Right lobe of liver (tissue), 6 donors: Measurements from ENCODE around the gene C10orf67. TPM values are rescaled to one million over a fixed set of nuclear protein-coding genes. Genes with fewer than 3 reads are reported as not detected.
"Not testable (repeated sequence)": the region's sequence is repeated elsewhere in the genome, so short reads cannot be mapped to it uniquely, and the experiment has no call there.

ENCODE experiments used
- ATAC-seq, 4 donors: fragments of 200-7000 bp; cut with Tn5 transposase; one replicate each; pipeline ENCODE4 v1.9.1; 2020; ENCODE audit warnings: mild to moderate bottlenecking in 4 of 4, moderate library complexity in 4 of 4
- DNase-seq, 3 donors: peaks; one replicate each; pipeline ENCODE4 v3.0.0-alpha.2; 2020
- H3K27ac ChIP-seq, 3 donors: fragments of 200-600 bp; one replicate each; pipeline ENCODE4 v1.8.0; 2022
- H3K27me3 ChIP-seq, 2 donors: fragments of 200-600 bp; one replicate each; pipeline ENCODE4 v1.8.0; 2022
- H3K36me3 ChIP-seq, 4 donors: fragments of 200-600 bp; sonication (generic) in 1 of 4; one replicate each; pipeline versions ENCODE4 v1.5.1 to v1.8.0; 2017 to 2022; ENCODE audit warnings: control low read depth in 1 of 4
- H3K4me1 ChIP-seq, 4 donors: fragments of 200-600 bp; sonication (generic) in 1 of 4; one replicate each; pipeline versions ENCODE4 v1.5.1 to v1.8.0; 2017 to 2022; ENCODE audit warnings: control low read depth in 1 of 4
- H3K4me3 ChIP-seq, 3 donors: fragments of 200-600 bp; one replicate each; pipeline ENCODE4 v1.8.0; 2022
- H3K9me3 ChIP-seq, 4 donors: fragments of 200-600 bp; sonication (generic) in 1 of 4; one replicate each; pipeline versions ENCODE4 v1.5.1 to v1.8.0; 2017 to 2022; ENCODE audit warnings: control low read depth in 1 of 4
- CTCF ChIP-seq, 4 donors: fragments of 200-600 bp in 3 of 4; fragments of 450-650 bp in 1 of 4; IDR thresholded peaks; one replicate each; pipeline versions ENCODE4 v1.5.1 to v1.8.0; 2016 to 2022; ENCODE audit warnings: antibody characterized with exemption in 4 of 4, mild to moderate bottlenecking in 2 of 4
- POLR2A ChIP-seq: fragments of 450-650 bp; IDR thresholded peaks from one replicate; pipeline ENCODE4 v1.6.1; 2017; ENCODE audit warnings: antibody characterized with exemption, mild to moderate bottlenecking
- WGBS: methylation state at CpG from one replicate; pipeline ENCODE4 v1.1.6; 2018; ENCODE audit warnings: low coverage, low lambda C conversion rate; ENCODE audit not compliant: insufficient coverage; ENCODE audit errors: missing lambda C conversion rate; 5-methylcytosine and 5-hydroxymethylcytosine counted together
- intact Hi-C, 2 donors: fragments of 100-400 bp; cut with DNase I; formaldehyde crosslinking; loops; one replicate each; pipeline versions ENCODE4 v1.11.2 to v1.14.1; 2022
- total RNA-seq, 6 experiments: library from RNA; depleted of rRNA in 2 of 6; stranded (reverse); fragments of >200 nt in 2 of 6; fragmentation: NEBNext Ultra II Directional in 3 of 6; extraction: Animal tissue kit (Norgen Biotek cat#: 25700) in 3 of 6; gene quantifications; one replicate each; pipeline versions ENCODE4 v1.1.0 to v1.2.4, GENCODE V29; 2016 to 2023
- donor health status: DM: no; HTN: yes; CAD: no.
- donor health status: DM: no; HTN: no; CAD: no.
- donor health status: DM: no; HTN: no; CAD: no.
- donor health status: DM: no; HTN: yes; CAD: no.
- donor health status: DM: no; HTN: yes; CAD: no.

The C10orf67 gene
- total RNA-seq, 6 experiments from 2014 or later, result not detected

DNA sequence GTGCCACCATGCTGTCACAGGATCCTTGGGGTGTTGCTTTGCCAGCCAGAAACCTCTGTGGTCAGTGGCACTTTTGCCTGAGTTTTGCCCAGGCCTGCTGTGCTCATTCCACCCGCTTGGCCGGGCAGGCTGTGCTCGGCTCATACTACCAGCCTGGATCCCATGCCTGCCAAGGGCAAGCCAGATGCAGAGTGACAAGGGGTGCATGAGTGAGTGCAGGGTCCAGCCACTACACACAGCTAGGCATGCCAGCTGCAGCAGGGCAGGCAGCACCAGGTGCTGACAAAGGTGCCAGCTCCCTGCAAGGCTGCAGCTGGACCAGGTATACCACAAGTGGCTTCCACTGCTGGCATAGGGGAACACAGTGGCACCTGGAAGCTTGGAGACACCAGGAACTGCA, 28.6 kb downstream of the C10orf67 start:
- no peak for TF ChIP-seq POLR2A
- TF ChIP-seq CTCF (IDR thresholded peaks at IDR 0.05), result no peak
- Histone ChIP-seq H3K4me1 (peaks cover 0 to 6% (median 0%) of the 10 kb centered on the region in 4 donors), H3K27me3 (no peaks in the 10 kb centered on the region), H3K27ac (no peak overlapping the region), H3K36me3 (no peaks in the 10 kb centered on the region), H3K9me3 (no peaks in the 10 kb centered on the region), H3K4me3 (no peak overlapping the region)
- intact Hi-C loops, result loop anchor here (5.0 to 10.0 kb wide), 3 partner anchors 209 to 389 kb away; no protein-coding TSS in a partner anchor
- 100% methylated on average over 1 of the region's 3 CpGs for WGBS
- ATAC-seq (no peak), DNase-seq (no peak)

DNA sequence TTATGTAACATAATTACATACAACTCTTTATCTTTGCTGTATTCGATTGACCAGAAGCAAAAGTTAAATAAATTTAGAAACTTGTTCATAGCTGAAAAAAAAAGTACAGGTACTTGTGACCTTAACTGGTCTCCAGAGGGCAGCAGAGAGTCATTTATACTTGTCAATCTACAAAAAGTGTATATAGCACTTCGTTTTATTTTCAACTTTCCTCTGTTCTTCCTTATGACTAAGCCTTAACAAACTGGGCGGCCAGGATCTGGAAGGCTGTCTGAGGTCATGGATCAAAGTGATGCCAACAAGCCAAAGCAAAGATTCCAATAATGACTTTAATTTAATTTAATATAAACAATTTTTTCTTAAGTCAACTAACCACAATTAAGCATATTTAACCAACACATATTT, 29.8 kb downstream of the C10orf67 start:
- no peaks in the 10 kb centered on the region for H3K36me3 ChIP-seq
- no peak overlapping the region for H3K27ac ChIP-seq
- 0% methylated on average over 3 of the region's 3 CpGs for WGBS
- DNase-seq (no peak), ATAC-seq (peak; percentile 80 to 94 (median 84))
- no peaks in the 10 kb centered on the region for H3K4me1 ChIP-seq
- TF ChIP-seq POLR2A (no peak), CTCF (IDR thresholded peaks at IDR 0.05) (peak; percentile 68 to 82 (median 73))
- H3K9me3 ChIP-seq, result no peaks in the 10 kb centered on the region
- intact Hi-C loops, result loop anchor here (5.0 to 10.0 kb wide), 3 partner anchors 210 to 390 kb away; no protein-coding TSS in a partner anchor
- no peak overlapping the region for H3K4me3 ChIP-seq
- H3K27me3 ChIP-seq, result no peaks in the 10 kb centered on the region

DNA sequence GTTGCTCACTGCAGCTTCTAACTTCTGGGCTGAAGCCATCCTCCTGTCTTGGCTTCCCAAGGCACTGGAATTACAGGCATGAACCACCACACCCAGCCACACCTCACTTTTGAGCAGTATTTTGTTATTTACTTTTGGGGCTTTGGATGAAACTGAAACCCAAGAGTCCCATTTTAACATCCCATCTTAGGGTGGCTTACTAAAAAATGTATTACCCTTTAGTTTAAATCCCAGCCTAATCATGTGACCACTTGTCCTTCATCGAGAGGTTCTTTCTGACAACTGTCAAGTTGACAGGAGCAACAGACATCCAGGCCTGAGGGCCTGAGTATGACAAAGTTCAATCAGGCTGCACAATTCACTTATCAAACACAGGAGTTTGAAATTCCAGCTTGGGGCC, 33.6 kb downstream of the C10orf67 start:
- no peaks in the 10 kb centered on the region for H3K4me1 ChIP-seq
- 88% methylated on average over 1 of the region's 1 CpG for WGBS
- no peaks in the 10 kb centered on the region for H3K36me3 ChIP-seq
- H3K27ac ChIP-seq, result no peak overlapping the region
- ATAC-seq, result no peak
- TF ChIP-seq POLR2A, result no peak
- no peak for TF ChIP-seq CTCF (IDR thresholded peaks at IDR 0.05)
- H3K27me3 ChIP-seq, result no peaks in the 10 kb centered on the region
- no peaks in the 10 kb centered on the region for H3K9me3 ChIP-seq
- H3K4me3 ChIP-seq, result no peak overlapping the region
- intact Hi-C loops, result loop anchor here (10.0 kb wide), 2 partner anchors 214 to 394 kb away; no protein-coding TSS in a partner anchor
- DNase-seq, result no peak

GRCh38 chr10:23310404-23310803, 34.2 kb downstream of the C10orf67 start:
- no peak overlapping the region for H3K4me3 ChIP-seq
- WGBS, result 20% methylated on average over 1 of the region's 1 CpG
- H3K9me3 ChIP-seq, result no peaks in the 10 kb centered on the region
- no peak for TF ChIP-seq CTCF (IDR thresholded peaks at IDR 0.05)
- no peak for TF ChIP-seq POLR2A
- ATAC-seq, result no peak
- no peak for DNase-seq
- H3K27me3 ChIP-seq, result no peaks in the 10 kb centered on the region
- intact Hi-C loops, result loop anchor here (10.0 kb wide), 2 partner anchors 214 to 394 kb away; no protein-coding TSS in a partner anchor
- no peaks in the 10 kb centered on the region for H3K4me1 ChIP-seq
- no peaks in the 10 kb centered on the region for H3K36me3 ChIP-seq
- no peak overlapping the region for H3K27ac ChIP-seq

- WGBS, result 65% methylated on average over 5 of the region's 7 CpGs
- not testable (repeated sequence) for H3K36me3 ChIP-seq, H3K4me3 ChIP-seq, H3K27me3 ChIP-seq, H3K9me3 ChIP-seq, DNase-seq, H3K27ac ChIP-seq, H3K4me1 ChIP-seq, ATAC-seq
- intact Hi-C loops, result loop anchor here in 1 of 2 donors (10.0 kb wide), 1 partner anchor 395 kb away; no protein-coding TSS in a partner anchor
These were observed 44.6 kb downstream of the C10orf67 start for GRCh38 chr10:23299961-23300360.
